ENCODE results near the gene IPO11.
"Not testable (repeated sequence)": the region's sequence is repeated elsewhere in the genome, so short reads cannot be mapped to it uniquely, and the experiment has no call there.

The IPO11 gene

GRCh38 chr5:62643556-62644451, 231.2 kb downstream of the IPO11 start:
- no peak for DNase-seq

- DNase-seq: no peak
Measured at GRCh38 chr5:62645223-62645622, 232.7 kb downstream of the IPO11 start.

- DNase-seq: no peak
Measured at GRCh38 chr5:62647241-62647640, 234.7 kb downstream of the IPO11 start.

- no peak for DNase-seq
Measured at GRCh38 chr5:62649025-62649424, 236.5 kb downstream of the IPO11 start.

GRCh38 chr5:62649476-62650113, 237.0 kb downstream of the IPO11 start:
- DNase-seq: no peak

- no peak for DNase-seq
Measured at GRCh38 chr5:62650197-62650596, 237.6 kb downstream of the IPO11 start.

GRCh38 chr5:62652225-62652624, 239.7 kb downstream of the IPO11 start:
- no peak for DNase-seq

GRCh38 chr5:62653001-62653863, 240.7 kb downstream of the IPO11 start:
- no peak for DNase-seq

GRCh38 chr5:62653864-62654575, 241.5 kb downstream of the IPO11 start:
- DNase-seq: no peak

- DNase-seq: not testable (repeated sequence)
Measured at GRCh38 chr5:62657772-62658171, 245.2 kb downstream of the IPO11 start.

- DNase-seq: no peak
Measured at GRCh38 chr5:62661126-62661525, 248.6 kb downstream of the IPO11 start.

- no peak for DNase-seq
Measured at GRCh38 chr5:62662521-62662920, 250.0 kb downstream of the IPO11 start.

- DNase-seq: no peak
Measured at GRCh38 chr5:62671479-62671878, 258.9 kb downstream of the IPO11 start.

- not testable (repeated sequence) for DNase-seq
Measured at GRCh38 chr5:62676596-62676995, 264.0 kb downstream of the IPO11 start.
